ENCODE measurements around the gene GPC5. TPM values are rescaled to one million over a fixed set of nuclear protein-coding genes. Genes with fewer than 3 reads are reported as not detected.

The GPC5 gene
- total and polyA plus RNA-seq, 11 donors, result 0.14 to 2.9 (median 0.84) TPM; not detected in 1

GRCh38 chr13:91355099-91355825 lies 43.2 kb upstream of the GPC5 start:
- TF ChIP-seq CTCF (IDR thresholded peaks at IDR 0.05) (no peak), POLR2A (IDR thresholded peaks at IDR 0.05) (no peak)
- H3K36me3 ChIP-seq, result peaks cover 0 to 69% (median 51%) of the 10 kb centered on the region in 9 donors
- intact Hi-C loops (cut with DNase I), result no loop called here
- DNase-seq (no peak), ATAC-seq (no peak)
- peaks cover 0 to 19% (median 10%) of the 10 kb centered on the region in 12 donors for H3K4me1 ChIP-seq
- H3K27ac ChIP-seq, result no peak overlapping the region
- H3K27me3 ChIP-seq, result no peaks in the 10 kb centered on the region
- no peaks in the 10 kb centered on the region for H3K9me3 ChIP-seq
- H3K4me3 ChIP-seq, result no peak overlapping the region
- WGBS, 4 donors, result 86 to 97% (median 96%) methylated on average over 6 of the region's 6 CpGs

GRCh38 chr13:91355826-91356710 lies 42.4 kb upstream of the GPC5 start:
- Histone ChIP-seq H3K4me1 (peaks cover 0 to 13% (median 7%) of the 10 kb centered on the region in 12 donors), H3K27ac (no peak overlapping the region), H3K9me3 (no peaks in the 10 kb centered on the region), H3K4me3 (no peak overlapping the region), H3K36me3 (peaks cover 0 to 61% (median 43%) of the 10 kb centered on the region in 9 donors), H3K27me3 (no peaks in the 10 kb centered on the region)
- DNase-seq (no peak), ATAC-seq (no peak)
- TF ChIP-seq POLR2A (IDR thresholded peaks at IDR 0.05), result no peak
- no peak for TF ChIP-seq CTCF (IDR thresholded peaks at IDR 0.05)
- 94 to 96% (median 96%) methylated on average over 6 of the region's 6 CpGs for WGBS, 4 donors
- intact Hi-C loops (cut with DNase I), result no loop called here

GRCh38 chr13:91356919-91357612 lies 41.4 kb upstream of the GPC5 start:
- Histone ChIP-seq H3K36me3 (peaks cover 0 to 52% (median 33%) of the 10 kb centered on the region in 9 donors), H3K27ac (no peak overlapping the region), H3K27me3 (no peaks in the 10 kb centered on the region), H3K9me3 (no peaks in the 10 kb centered on the region), H3K4me1 (peaks cover 0 to 13% (median 4%) of the 10 kb centered on the region in 12 donors), H3K4me3 (no peak overlapping the region)
- DNase-seq (no peak), ATAC-seq (no peak)
- TF ChIP-seq CTCF (IDR thresholded peaks at IDR 0.05) (no peak), POLR2A (IDR thresholded peaks at IDR 0.05) (no peak)
- 79 to 86% (median 82%) methylated on average over 6 of the region's 6 CpGs for WGBS, 4 donors
- intact Hi-C loops (cut with DNase I), result no loop called here
